ENCODE results near the gene NADSYN1. TPM values are rescaled to one million over a fixed set of nuclear protein-coding genes. Genes with fewer than 3 reads are reported as not detected.
"Not testable (repeated sequence)": the region's sequence is repeated elsewhere in the genome, so short reads cannot be mapped to it uniquely, and the experiment has no call there.

Gene NADSYN1
- total RNA-seq, 2 experiments from 2014 or later = 106 to 112 TPM

DNA sequence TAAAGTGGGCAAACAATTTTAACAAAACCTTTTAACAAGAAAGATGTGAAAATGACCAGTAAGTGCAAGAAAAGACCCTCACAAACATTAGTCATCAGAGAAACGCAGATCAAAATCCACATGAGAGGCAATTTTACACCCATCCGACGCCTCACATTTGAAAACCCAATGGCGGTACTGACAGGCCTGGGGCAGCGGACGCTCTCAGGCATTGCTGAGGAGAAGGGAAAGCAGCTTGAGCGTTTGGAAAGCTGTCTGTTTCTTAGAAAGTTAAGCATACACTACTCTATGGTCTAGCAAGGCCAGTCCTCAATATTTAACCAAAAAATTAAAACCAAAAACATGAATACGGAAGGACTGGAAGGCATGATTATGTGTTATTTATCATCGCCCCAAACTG is 82.8 kb downstream of the NADSYN1 start:
- no peaks in the 10 kb centered on the region for H3K4me1 Mint-ChIP-seq (ENCODE audit: low read depth)
- H3K27me3 ChIP-seq (ENCODE audit: control insufficient read depth in 1 of 2, insufficient read depth in 2 of 2, low read length in 2 of 2) = no peaks in the 10 kb centered on the region
- H3K36me3 Mint-ChIP-seq (ENCODE audit: low read depth) = no peaks in the 10 kb centered on the region
- H3K4me3 ChIP-seq (ENCODE audit: low read length) = no peak overlapping the region
- H3K9me3 ChIP-seq (ENCODE audit: control insufficient read depth in 1 of 2, insufficient read depth in 1 of 2, low read length in 2 of 2) = peaks cover 0 to 8% of the 10 kb centered on the region in 2 experiments
- ChIA-PET CTCF (no interaction called here), POLR2A (no interaction called here)
- TF ChIP-seq, protein P1, sequence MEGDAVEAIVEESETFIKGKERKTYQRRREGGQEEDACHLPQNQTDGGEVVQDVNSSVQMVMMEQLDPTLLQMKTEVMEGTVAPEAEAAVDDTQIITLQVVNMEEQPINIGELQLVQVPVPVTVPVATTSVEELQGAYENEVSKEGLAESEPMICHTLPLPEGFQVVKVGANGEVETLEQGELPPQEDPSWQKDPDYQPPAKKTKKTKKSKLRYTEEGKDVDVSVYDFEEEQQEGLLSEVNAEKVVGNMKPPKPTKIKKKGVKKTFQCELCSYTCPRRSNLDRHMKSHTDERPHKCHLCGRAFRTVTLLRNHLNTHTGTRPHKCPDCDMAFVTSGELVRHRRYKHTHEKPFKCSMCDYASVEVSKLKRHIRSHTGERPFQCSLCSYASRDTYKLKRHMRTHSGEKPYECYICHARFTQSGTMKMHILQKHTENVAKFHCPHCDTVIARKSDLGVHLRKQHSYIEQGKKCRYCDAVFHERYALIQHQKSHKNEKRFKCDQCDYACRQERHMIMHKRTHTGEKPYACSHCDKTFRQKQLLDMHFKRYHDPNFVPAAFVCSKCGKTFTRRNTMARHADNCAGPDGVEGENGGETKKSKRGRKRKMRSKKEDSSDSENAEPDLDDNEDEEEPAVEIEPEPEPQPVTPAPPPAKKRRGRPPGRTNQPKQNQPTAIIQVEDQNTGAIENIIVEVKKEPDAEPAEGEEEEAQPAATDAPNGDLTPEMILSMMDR (IDR thresholded peaks at IDR 0.05) = no peak
- H3K9me3 Mint-ChIP-seq = peaks cover 3% of the 10 kb centered on the region
- ATAC-seq (ENCODE audit: poor library complexity) (no peak), DNase-seq (no peak)
- H3K36me3 ChIP-seq (ENCODE audit: insufficient read depth, low read length) = no peaks in the 10 kb centered on the region
- no peak overlapping the region for H3K27ac Mint-ChIP-seq
- H3K4me3 Mint-ChIP-seq = no peak overlapping the region
- intact Hi-C loops (cut with DNase I, micrococcal nuclease) = no loop called here
- H3K27me3 Mint-ChIP-seq = no peaks in the 10 kb centered on the region
- no peak overlapping the region for H3K27ac ChIP-seq (ENCODE audit: low read depth in 1 of 2, low read length in 2 of 2)
- H3K4me1 ChIP-seq (ENCODE audit: insufficient read depth, low read length) = no peaks in the 10 kb centered on the region

DNA sequence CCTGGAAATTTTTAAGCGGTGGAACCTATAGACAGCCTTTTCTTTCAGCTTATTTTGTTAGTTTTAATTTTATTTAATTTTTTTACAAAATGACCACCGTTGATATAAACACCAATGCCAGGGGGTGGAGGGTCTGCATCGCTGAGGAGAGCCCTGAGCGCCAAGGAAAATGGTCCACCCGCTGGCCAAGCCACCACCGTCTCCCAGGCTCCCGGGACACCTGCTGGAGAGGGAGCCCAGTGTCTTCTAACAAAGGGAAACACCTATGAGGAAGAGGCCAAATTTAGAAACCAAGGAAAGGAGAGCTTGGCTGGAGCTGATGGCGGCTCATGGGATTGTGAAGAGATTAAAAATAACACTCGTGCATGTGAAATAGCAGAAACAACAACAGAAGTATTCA is 84.5 kb downstream of the NADSYN1 start:
- Mint-ChIP-seq H3K27ac (no peak overlapping the region), H3K9me3 (peaks cover 8% of the 10 kb centered on the region), H3K4me3 (no peak overlapping the region), H3K4me1 (ENCODE audit: low read depth) (no peaks in the 10 kb centered on the region), H3K27me3 (peaks cover 5% of the 10 kb centered on the region), H3K36me3 (ENCODE audit: low read depth) (no peaks in the 10 kb centered on the region)
- ATAC-seq (ENCODE audit: poor library complexity) = no peak
- TF ChIP-seq, protein P1 (IDR thresholded peaks at IDR 0.05) = no peak
- Histone ChIP-seq H3K27ac (ENCODE audit: low read depth in 1 of 2, low read length in 2 of 2) (no peak overlapping the region), H3K36me3 (ENCODE audit: insufficient read depth, low read length) (no peaks in the 10 kb centered on the region), H3K9me3 (ENCODE audit: control insufficient read depth in 1 of 2, insufficient read depth in 1 of 2, low read length in 2 of 2) (peaks cover 0 to 8% of the 10 kb centered on the region in 2 experiments), H3K4me1 (ENCODE audit: insufficient read depth, low read length) (no peaks in the 10 kb centered on the region), H3K4me3 (ENCODE audit: low read length) (no peak overlapping the region), H3K27me3 (ENCODE audit: control insufficient read depth in 1 of 2, insufficient read depth in 2 of 2, low read length in 2 of 2) (no peaks in the 10 kb centered on the region)
- CTCF ChIA-PET = no interaction called here
- POLR2A ChIA-PET = no interaction called here
- DNase-seq = no peak
- intact Hi-C loops (cut with DNase I, micrococcal nuclease) = no loop called here

DNA sequence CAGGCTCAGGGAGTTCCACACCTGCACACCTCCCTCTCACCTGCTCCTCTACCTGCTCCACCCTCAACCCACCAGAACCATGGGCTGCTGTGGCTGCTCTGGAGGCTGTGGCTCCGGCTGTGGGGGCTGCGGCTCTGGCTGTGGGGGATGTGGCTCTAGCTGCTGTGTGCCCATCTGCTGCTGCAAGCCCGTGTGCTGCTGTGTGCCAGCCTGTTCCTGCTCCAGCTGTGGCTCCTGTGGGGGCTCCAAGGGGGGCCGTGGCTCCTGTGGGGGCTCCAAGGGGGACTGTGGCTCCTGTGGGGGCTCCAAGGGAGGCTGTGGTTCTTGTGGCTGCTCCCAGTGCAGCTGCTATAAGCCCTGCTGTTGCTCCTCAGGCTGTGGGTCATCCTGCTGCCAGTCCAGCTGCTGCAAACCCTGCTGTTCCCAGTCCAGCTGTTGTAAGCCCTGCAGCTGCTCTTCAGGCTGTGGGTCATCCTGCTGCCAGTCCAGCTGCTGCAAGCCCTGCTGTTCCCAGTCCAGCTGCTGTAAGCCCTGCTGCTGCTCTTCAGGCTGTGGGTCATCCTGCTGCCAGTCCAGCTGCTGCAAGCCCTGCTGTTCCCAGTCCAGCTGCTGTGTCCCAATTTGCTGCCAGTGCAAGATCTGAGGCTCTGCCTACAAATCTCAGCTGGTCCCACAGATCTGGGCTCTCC is 85.1 kb downstream of the NADSYN1 start, which contains the start of gene KRTAP5-8:
KRTAP5-8 (plus strand) TSS at position 49 of the 689 bp plus-strand sequence; CDS start at position 80, 31 bp downstream.
- H3K4me3 ChIP-seq (ENCODE audit: low read length); H3K9me3 Mint-ChIP-seq; H3K4me1 Mint-ChIP-seq (ENCODE audit: low read depth); H3K27ac Mint-ChIP-seq; H3K36me3 ChIP-seq (ENCODE audit: insufficient read depth, low read length); intact Hi-C loops (cut with DNase I, micrococcal nuclease); H3K36me3 Mint-ChIP-seq (ENCODE audit: low read depth); H3K4me1 ChIP-seq (ENCODE audit: insufficient read depth, low read length); ATAC-seq (ENCODE audit: poor library complexity); H3K4me3 Mint-ChIP-seq; POLR2A ChIA-PET; CTCF ChIA-PET; DNase-seq; H3K27me3 ChIP-seq (ENCODE audit: control insufficient read depth in 1 of 2, insufficient read depth in 2 of 2, low read length in 2 of 2); H3K27me3 Mint-ChIP-seq; H3K27ac ChIP-seq (ENCODE audit: low read depth in 1 of 2, low read length in 2 of 2): not testable (repeated sequence)
- H3K9me3 ChIP-seq (ENCODE audit: control insufficient read depth in 1 of 2, insufficient read depth in 1 of 2, low read length in 2 of 2) = peaks cover 0 to 12% of the 10 kb centered on the region in 2 experiments

DNA sequence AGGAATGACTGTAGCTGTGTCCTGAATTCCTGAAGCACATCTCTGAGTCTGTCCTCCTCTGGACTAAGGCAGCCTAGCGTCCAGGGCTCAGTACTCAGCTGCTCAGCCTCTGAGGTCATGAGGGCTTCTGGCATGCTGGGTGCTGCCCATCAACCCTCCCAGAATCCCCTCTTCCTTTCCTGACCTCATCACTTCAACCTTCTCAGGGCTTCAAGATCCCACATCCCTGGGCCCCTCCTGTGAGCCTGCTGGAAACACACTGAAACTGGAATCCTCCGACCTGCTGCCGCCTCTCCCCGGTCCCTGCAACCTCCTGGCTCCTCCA is 85.6 kb downstream of the NADSYN1 start:
- Histone ChIP-seq H3K27ac (ENCODE audit: low read depth in 1 of 2, low read length in 2 of 2) (no peak overlapping the region), H3K4me1 (ENCODE audit: insufficient read depth, low read length) (no peaks in the 10 kb centered on the region), H3K36me3 (ENCODE audit: insufficient read depth, low read length) (no peaks in the 10 kb centered on the region), H3K9me3 (ENCODE audit: control insufficient read depth in 1 of 2, insufficient read depth in 1 of 2, low read length in 2 of 2) (peaks cover 0 to 14% of the 10 kb centered on the region in 2 experiments), H3K4me3 (ENCODE audit: low read length) (no peak overlapping the region), H3K27me3 (ENCODE audit: control insufficient read depth in 1 of 2, insufficient read depth in 2 of 2, low read length in 2 of 2) (no peaks in the 10 kb centered on the region)
- TF ChIP-seq, protein P1 (IDR thresholded peaks at IDR 0.05) = no peak
- DNase-seq (no peak), ATAC-seq (ENCODE audit: poor library complexity) (no peak)
- peaks cover 8% of the 10 kb centered on the region for H3K9me3 Mint-ChIP-seq
- CTCF ChIA-PET = no interaction called here
- peaks cover 5% of the 10 kb centered on the region for H3K27me3 Mint-ChIP-seq
- no peak overlapping the region for H3K4me3 Mint-ChIP-seq
- POLR2A ChIA-PET = no interaction called here
- H3K36me3 Mint-ChIP-seq (ENCODE audit: low read depth) = no peaks in the 10 kb centered on the region
- intact Hi-C loops (cut with DNase I, micrococcal nuclease) = no loop called here
- no peaks in the 10 kb centered on the region for H3K4me1 Mint-ChIP-seq (ENCODE audit: low read depth)
- no peak overlapping the region for H3K27ac Mint-ChIP-seq

Measured in CD4-positive, alpha-beta T cell (primary cell).